ENCODE data around the gene SART1. TPM values are rescaled to one million over a fixed set of nuclear protein-coding genes. Genes with fewer than 3 reads are reported as not detected.
"Not testable (repeated sequence)": the region's sequence is repeated elsewhere in the genome, so short reads cannot be mapped to it uniquely, and the experiment has no call there.

The SART1 gene
- total and polyA plus RNA-seq, 2 donors (not counting 1 experiment from before 2014, with no cell fraction given) = 17.4 to 43.3 TPM

DNA sequence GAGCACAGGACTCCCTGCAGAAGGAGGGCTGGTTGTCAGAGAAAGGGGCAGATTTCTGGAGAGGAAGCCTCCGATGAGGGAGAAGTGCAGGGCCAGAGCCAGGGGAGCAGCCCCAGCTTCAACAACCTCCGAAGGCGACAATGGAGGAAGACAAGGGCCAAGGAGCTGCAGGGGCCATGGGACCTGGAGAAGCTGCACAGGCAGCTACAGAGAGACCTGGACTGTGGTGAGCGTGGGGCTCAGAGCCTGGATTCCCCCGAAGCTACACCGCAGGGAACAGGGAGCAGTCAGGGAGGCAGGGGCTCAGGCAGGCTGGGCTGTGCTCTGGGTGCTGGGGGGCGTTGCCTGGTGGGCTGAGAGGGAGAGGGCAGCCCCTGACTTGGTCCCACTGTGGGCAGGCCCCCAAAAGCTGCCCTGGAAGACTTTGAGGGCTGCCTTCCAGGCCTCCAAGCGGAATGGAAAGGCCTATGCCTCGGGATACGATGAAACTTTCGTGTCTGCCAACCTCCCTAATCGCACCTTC is 13.9 kb upstream of the SART1 start:
- Histone ChIP-seq H3K4me1 (ENCODE audit: control insufficient read depth, extremely low read depth, insufficient read depth, low read length) (no peaks in the 10 kb centered on the region), H3K27ac (ENCODE audit: insufficient read depth, low read length) (no peak overlapping the region), H3K9ac (ENCODE audit: insufficient read depth, low read length) (no peak overlapping the region), H3K27me3 (ENCODE audit: control insufficient read depth, insufficient read depth, low read length) (no peaks in the 10 kb centered on the region), H3K36me3 (ENCODE audit: control insufficient read depth, insufficient read depth, low read length) (no peaks in the 10 kb centered on the region), H2AFZ (ENCODE audit: low read length) (no peak overlapping the region), H3K4me3 (replicated peaks in 1 of 4; ENCODE audit: control extremely low read depth in 1 of 4, insufficient read depth in 1 of 4, low read depth in 3 of 4, low read length in 4 of 4) (no peak overlapping the region), H4K20me1 (ENCODE audit: control insufficient read depth, extremely low read depth, insufficient read depth, low read length) (no peaks in the 10 kb centered on the region), H3K79me2 (ENCODE audit: control insufficient read depth, insufficient read depth, low read length) (no peaks in the 10 kb centered on the region), H3K9me3 (ENCODE audit: control insufficient read depth, insufficient read depth, low read depth, low read length) (no peaks in the 10 kb centered on the region), H3K4me2 (ENCODE audit: extremely low read depth, insufficient read depth, low read length) (no peak overlapping the region)
- DNase-seq (ENCODE audit: low read depth in 2 of 2) = no peak
- TF ChIP-seq, protein P1, sequence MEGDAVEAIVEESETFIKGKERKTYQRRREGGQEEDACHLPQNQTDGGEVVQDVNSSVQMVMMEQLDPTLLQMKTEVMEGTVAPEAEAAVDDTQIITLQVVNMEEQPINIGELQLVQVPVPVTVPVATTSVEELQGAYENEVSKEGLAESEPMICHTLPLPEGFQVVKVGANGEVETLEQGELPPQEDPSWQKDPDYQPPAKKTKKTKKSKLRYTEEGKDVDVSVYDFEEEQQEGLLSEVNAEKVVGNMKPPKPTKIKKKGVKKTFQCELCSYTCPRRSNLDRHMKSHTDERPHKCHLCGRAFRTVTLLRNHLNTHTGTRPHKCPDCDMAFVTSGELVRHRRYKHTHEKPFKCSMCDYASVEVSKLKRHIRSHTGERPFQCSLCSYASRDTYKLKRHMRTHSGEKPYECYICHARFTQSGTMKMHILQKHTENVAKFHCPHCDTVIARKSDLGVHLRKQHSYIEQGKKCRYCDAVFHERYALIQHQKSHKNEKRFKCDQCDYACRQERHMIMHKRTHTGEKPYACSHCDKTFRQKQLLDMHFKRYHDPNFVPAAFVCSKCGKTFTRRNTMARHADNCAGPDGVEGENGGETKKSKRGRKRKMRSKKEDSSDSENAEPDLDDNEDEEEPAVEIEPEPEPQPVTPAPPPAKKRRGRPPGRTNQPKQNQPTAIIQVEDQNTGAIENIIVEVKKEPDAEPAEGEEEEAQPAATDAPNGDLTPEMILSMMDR (conservative IDR thresholded peaks at IDR 0.05 in 1 of 2, IDR thresholded peaks at IDR 0.05 in 1 of 2; ENCODE audit: low read depth in 1 of 2, low read length in 2 of 2) = no peak
- TF ChIP-seq EZH2 (IDR thresholded peaks at IDR 0.05; ENCODE audit: low read length, missing control alignments) = no peak

DNA sequence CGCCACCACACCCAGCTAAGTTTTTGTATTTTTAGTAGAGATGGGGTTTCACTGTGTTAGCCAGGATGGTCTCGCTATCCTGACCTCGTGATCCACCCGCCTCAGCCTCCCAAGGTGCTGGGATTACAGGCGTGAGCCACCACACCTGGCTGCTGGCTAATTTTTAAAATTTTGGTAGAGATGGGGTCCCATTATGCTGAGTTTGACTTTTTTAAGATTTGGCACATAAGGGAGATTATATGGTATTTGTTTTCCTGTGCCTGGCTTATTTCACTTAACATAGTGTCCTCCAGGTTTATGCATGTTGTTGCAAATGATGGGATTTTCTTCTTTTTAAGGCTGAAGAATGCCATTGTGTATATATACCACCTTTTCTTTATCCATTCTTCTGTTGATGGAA is 10.8 kb upstream of the SART1 start:
- not testable (repeated sequence) for DNase-seq (ENCODE audit: low read depth in 2 of 2); H4K20me1 ChIP-seq (ENCODE audit: control insufficient read depth, extremely low read depth, insufficient read depth, low read length); H3K9ac ChIP-seq (ENCODE audit: insufficient read depth, low read length); H3K4me3 ChIP-seq (replicated peaks in 1 of 4; ENCODE audit: control extremely low read depth in 1 of 4, insufficient read depth in 1 of 4, low read depth in 3 of 4, low read length in 4 of 4); H3K36me3 ChIP-seq (ENCODE audit: control insufficient read depth, insufficient read depth, low read length); H3K79me2 ChIP-seq (ENCODE audit: control insufficient read depth, insufficient read depth, low read length); H3K4me2 ChIP-seq (ENCODE audit: extremely low read depth, insufficient read depth, low read length); H3K9me3 ChIP-seq (ENCODE audit: control insufficient read depth, insufficient read depth, low read depth, low read length); H3K4me1 ChIP-seq (ENCODE audit: control insufficient read depth, extremely low read depth, insufficient read depth, low read length); H3K27me3 ChIP-seq (ENCODE audit: control insufficient read depth, insufficient read depth, low read length); H3K27ac ChIP-seq (ENCODE audit: insufficient read depth, low read length); H2AFZ ChIP-seq (ENCODE audit: low read length)

DNA sequence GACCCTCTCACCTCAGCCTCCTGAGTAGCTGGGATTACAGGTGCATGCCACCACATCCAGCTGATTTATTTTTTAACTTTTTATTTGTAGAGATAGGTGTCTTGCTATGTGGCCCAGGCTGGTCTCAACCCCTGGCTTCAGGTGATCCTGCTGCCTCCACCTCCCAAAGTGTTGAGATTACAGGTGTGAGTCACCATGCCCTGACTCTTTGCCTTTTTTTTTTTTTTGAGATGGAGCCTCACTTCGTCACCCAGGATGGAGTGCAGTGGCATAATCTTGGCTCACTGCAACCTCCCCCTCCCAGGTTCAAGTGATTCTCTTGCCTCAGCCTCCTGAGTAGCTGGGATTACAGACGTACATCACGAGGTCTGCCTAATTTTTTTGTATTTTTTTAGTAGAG is 9.9 kb upstream of the SART1 start:
- H3K79me2 ChIP-seq (ENCODE audit: control insufficient read depth, insufficient read depth, low read length); H4K20me1 ChIP-seq (ENCODE audit: control insufficient read depth, extremely low read depth, insufficient read depth, low read length); H3K27ac ChIP-seq (ENCODE audit: insufficient read depth, low read length); H3K4me2 ChIP-seq (ENCODE audit: extremely low read depth, insufficient read depth, low read length); H3K36me3 ChIP-seq (ENCODE audit: control insufficient read depth, insufficient read depth, low read length); DNase-seq (ENCODE audit: low read depth in 2 of 2); H3K27me3 ChIP-seq (ENCODE audit: control insufficient read depth, insufficient read depth, low read length); H3K9me3 ChIP-seq (ENCODE audit: control insufficient read depth, insufficient read depth, low read depth, low read length); H3K4me3 ChIP-seq (replicated peaks in 1 of 4; ENCODE audit: control extremely low read depth in 1 of 4, insufficient read depth in 1 of 4, low read depth in 3 of 4, low read length in 4 of 4); H3K4me1 ChIP-seq (ENCODE audit: control insufficient read depth, extremely low read depth, insufficient read depth, low read length); H3K9ac ChIP-seq (ENCODE audit: insufficient read depth, low read length); H2AFZ ChIP-seq (ENCODE audit: low read length): not testable (repeated sequence)

DNA sequence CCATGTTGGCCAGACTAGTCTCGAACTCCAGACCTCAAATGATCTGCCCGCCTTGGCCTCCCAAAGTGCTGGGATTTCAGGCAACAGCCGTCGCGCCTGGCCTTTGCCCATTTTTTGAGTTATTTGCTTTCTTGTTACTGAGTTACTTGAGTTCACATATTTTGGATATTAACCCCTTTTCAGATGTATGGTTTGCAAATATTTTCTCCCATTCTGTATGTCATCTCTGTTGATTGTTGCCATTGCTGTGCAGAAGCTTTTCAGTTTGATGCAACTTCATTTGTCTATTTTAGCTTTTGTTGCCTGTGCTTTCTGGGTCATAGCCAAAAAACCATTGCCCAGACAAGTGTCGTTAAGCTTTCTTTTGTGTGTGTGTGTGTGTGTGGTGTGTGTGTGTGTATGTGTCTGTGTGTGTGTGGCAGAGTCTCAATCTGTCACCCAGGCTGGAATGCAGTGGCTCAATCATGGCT is 9.4 kb upstream of the SART1 start:
- no peak for TF ChIP-seq EZH2 (IDR thresholded peaks at IDR 0.05; ENCODE audit: low read length, missing control alignments)
- TF ChIP-seq, protein P1 (conservative IDR thresholded peaks at IDR 0.05 in 1 of 2, IDR thresholded peaks at IDR 0.05 in 1 of 2; ENCODE audit: low read depth in 1 of 2, low read length in 2 of 2) = no peak

More for the DNA sequence above, 9.4 kb upstream of the SART1 start:
- H3K27ac ChIP-seq (ENCODE audit: insufficient read depth, low read length) = no peak overlapping the region
- H3K27me3 ChIP-seq (ENCODE audit: control insufficient read depth, insufficient read depth, low read length) = no peaks in the 10 kb centered on the region
- no peaks in the 10 kb centered on the region for H3K4me1 ChIP-seq (ENCODE audit: control insufficient read depth, extremely low read depth, insufficient read depth, low read length)
- H2AFZ ChIP-seq (ENCODE audit: low read length) = no peak overlapping the region
- H3K9ac ChIP-seq (ENCODE audit: insufficient read depth, low read length) = no peak overlapping the region
- H3K4me2 ChIP-seq (ENCODE audit: extremely low read depth, insufficient read depth, low read length) = no peak overlapping the region
- H3K9me3 ChIP-seq (ENCODE audit: control insufficient read depth, insufficient read depth, low read depth, low read length) = no peaks in the 10 kb centered on the region
- no peaks in the 10 kb centered on the region for H3K36me3 ChIP-seq (ENCODE audit: control insufficient read depth, insufficient read depth, low read length)
- DNase-seq (ENCODE audit: low read depth in 2 of 2) = no peak
- no peaks in the 10 kb centered on the region for H3K79me2 ChIP-seq (ENCODE audit: control insufficient read depth, insufficient read depth, low read length)
- H4K20me1 ChIP-seq (ENCODE audit: control insufficient read depth, extremely low read depth, insufficient read depth, low read length) = no peaks in the 10 kb centered on the region
- no peak overlapping the region for H3K4me3 ChIP-seq (replicated peaks in 1 of 4; ENCODE audit: control extremely low read depth in 1 of 4, insufficient read depth in 1 of 4, low read depth in 3 of 4, low read length in 4 of 4)
